Pulmonary artery endothelial cell (primary cell): ENCODE results near the gene AEBP2. TPM values are rescaled to one million over a fixed set of nuclear protein-coding genes. Genes with fewer than 3 reads are reported as not detected.
"Not testable (repeated sequence)": the region's sequence is repeated elsewhere in the genome, so short reads cannot be mapped to it uniquely, and the experiment has no call there.

Source experiments
- DNase-seq: peaks from one replicate; pipeline ENCODE4 v3.0.0-alpha.2; 2011; ENCODE audit warnings: low read depth, low spot score
- total RNA-seq: library from RNA; depleted of rRNA; stranded (reverse); fragments of >200 nt; gene quantifications from 2 replicates; pipeline ENCODE4 v1.2.3, GENCODE V29; 2014

AEBP2 gene
- total RNA-seq, 1 donor from 2014 or later: 21.2 TPM

DNA sequence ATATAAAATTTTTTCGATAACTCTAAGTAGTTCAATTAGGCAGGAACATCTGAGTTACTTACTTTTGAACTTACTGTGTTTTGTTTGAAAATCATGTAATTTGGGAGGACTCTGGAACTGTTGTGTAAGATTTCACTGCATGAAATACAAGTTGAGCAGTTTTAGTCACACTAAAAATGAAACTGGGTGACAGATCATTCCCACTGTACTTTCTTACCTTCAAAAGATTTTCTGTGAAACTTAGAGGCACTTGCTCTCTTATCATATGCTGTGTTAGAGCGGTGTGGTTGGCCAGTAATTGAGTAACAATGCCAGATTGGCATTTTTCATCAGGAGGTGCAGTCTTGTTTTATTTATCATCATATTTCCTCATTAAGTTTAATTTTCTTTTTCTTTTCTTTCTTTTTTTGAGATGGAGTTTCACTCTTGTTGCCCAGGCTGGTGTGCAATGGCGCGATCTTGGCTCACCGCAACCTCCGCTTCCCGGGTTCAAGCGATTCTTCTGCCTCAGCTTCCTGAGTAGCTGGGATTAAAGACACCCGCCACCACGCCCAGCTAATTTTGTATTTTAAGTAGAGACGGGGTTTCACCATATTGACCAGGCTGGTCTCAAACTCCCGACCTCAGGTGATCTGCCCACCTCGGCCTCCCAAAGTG, 113.3 kb downstream of the AEBP2 start:
- not testable (repeated sequence) for DNase-seq

DNA sequence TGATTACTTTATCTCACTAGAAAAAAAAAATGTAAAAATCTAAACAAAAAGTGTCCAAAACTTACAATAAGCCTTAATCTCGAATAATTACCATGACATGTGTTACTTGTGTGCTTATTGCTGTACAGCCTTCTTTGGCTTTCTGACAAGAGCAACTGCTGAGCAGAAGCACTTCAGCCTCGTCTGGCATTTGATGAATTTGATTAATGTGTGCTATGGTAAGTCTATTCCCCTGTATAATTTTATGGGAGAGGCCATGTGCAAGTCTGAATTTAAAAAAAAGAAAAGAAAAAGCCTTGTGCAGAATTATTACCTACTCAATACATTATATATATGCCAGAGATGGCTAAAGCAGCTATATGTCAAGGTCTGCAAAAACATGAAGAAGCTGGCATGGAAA, 113.9 kb downstream of the AEBP2 start:
- no peak for DNase-seq

DNA sequence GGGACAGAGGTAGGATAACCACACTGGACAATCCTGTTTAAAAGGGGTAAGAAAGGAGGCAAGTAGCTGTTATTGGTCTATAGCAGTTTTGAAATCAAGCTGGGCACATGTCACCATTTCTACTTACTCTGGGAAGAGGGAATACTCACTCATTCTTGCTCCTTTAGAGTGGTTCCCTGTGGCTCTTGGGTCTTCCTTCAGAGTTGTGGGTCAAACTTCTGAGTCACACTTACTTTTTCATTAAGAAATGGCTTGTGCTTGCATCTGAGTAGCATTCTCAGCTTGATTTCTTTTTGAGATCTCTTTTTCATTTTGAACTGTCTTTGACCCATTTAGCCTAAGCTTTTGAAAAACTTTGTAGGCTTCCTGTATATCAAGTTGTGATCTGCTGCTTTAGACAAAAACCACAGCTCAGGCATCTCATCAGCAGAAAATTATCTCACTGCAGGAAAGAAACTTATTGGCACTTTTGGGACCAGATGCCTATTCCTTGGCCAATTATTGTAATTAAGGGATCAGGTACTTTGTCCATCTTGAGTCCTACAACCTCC, 122.2 kb downstream of the AEBP2 start:
- no peak for DNase-seq
